Hepatocyte (in vitro differentiated cells): ENCODE data around the gene LPAR6. TPM values are rescaled to one million over a fixed set of nuclear protein-coding genes. Genes with fewer than 3 reads are reported as not detected.
"Not testable (repeated sequence)": the region's sequence is repeated elsewhere in the genome, so short reads cannot be mapped to it uniquely, and the experiment has no call there.

Experiments
- DNase-seq: peaks from one replicate; pipeline ENCODE4 v3.0.0-alpha.2; 2016; ENCODE audit warnings: low spot score
- H2AFZ ChIP-seq: fragments of 200-600 bp; sonication (generic); 2 replicates; pipeline ENCODE4 v1.6.0; 2016; ENCODE audit warnings: antibody characterized with exemption, mild to moderate bottlenecking
- H3K27ac ChIP-seq: fragments of 200-600 bp; sonication (generic); 2 replicates; pipeline ENCODE4 v1.5.1; 2016; ENCODE audit warnings: mild to moderate bottlenecking
- H3K27me3 ChIP-seq: fragments of 200-600 bp; sonication (generic); 2 replicates; pipeline ENCODE4 v1.6.1; 2016
- H3K36me3 ChIP-seq: fragments of 200-600 bp; sonication (generic); replicated peaks from 2 replicates; pipeline ENCODE4 v1.5.1; 2016; ENCODE audit warnings: low read depth; ENCODE audit not compliant: insufficient read depth
- H3K4me1 ChIP-seq: fragments of 200-600 bp; sonication (generic); 2 replicates; pipeline ENCODE4 v1.5.1; 2016; ENCODE audit warnings: mild to moderate bottlenecking, moderate library complexity; ENCODE audit not compliant: insufficient read depth
- H3K4me2 ChIP-seq: fragments of 200-600 bp; sonication (generic); 2 replicates; pipeline ENCODE4 v1.6.0; 2016
- H3K4me3 ChIP-seq: fragments of 200-600 bp; sonication (generic); 2 replicates; pipeline ENCODE4 v1.5.1; 2016; ENCODE audit warnings: mild to moderate bottlenecking
- H3K79me2 ChIP-seq: fragments of 200-600 bp; sonication (generic); 2 replicates; pipeline ENCODE4 v1.6.0; 2017; ENCODE audit warnings: mild to moderate bottlenecking
- H3K9me2 ChIP-seq: fragments of 200-600 bp; sonication (generic); replicated peaks from 2 replicates; pipeline ENCODE4 v1.6.0; 2017; ENCODE audit warnings: mild to moderate bottlenecking; ENCODE audit not compliant: insufficient read depth
- H3K9me3 ChIP-seq: fragments of 200-600 bp; sonication (generic); 2 replicates; pipeline ENCODE4 v1.5.1; 2016; ENCODE audit warnings: low read depth, mild to moderate bottlenecking
- H4K20me1 ChIP-seq: fragments of 200-600 bp; sonication (generic); 2 replicates; pipeline ENCODE4 v1.6.0; 2016; ENCODE audit warnings: mild to moderate bottlenecking; ENCODE audit not compliant: insufficient read depth, poor library complexity, severe bottlenecking
- CTCF ChIP-seq: fragments of 200-600 bp; sonication (generic); IDR thresholded peaks from 2 replicates; pipeline ENCODE4 v1.5.1; 2016; ENCODE audit warnings: antibody characterized with exemption, mild to moderate bottlenecking; ENCODE audit not compliant: poor library complexity
- EZH2 ChIP-seq: fragments of 200-600 bp; sonication (generic); IDR thresholded peaks from 2 replicates; pipeline ENCODE4 v1.6.1; 2016; ENCODE audit warnings: antibody characterized with exemption, mild to moderate bottlenecking, borderline replicate concordance
- EZH2phosphoT487 ChIP-seq: fragments of 200-600 bp; sonication (generic); IDR thresholded peaks from one replicate; pipeline ENCODE4 v1.6.1; 2018; ENCODE audit warnings: antibody characterized with exemption, mild to moderate bottlenecking, low read depth, moderate library complexity; ENCODE audit not compliant: unreplicated experiment, severe bottlenecking
- WGBS: methylation state at CpG from one replicate; pipeline ENCODE4 v1.1.6; 2016; ENCODE audit warnings: low lambda C conversion rate; ENCODE audit errors: missing lambda C conversion rate; 5-methylcytosine and 5-hydroxymethylcytosine counted together
- polyA plus RNA-seq: library from polyadenylated mRNA; unstranded; fragments of >200 nt; fragmentation: Nextera tagmentation; extraction: Ambion mirVana; gene quantifications from 2 replicates; pipeline ENCODE4 v1.2.1, GENCODE V29; 2016
- total RNA-seq: library from RNA; depleted of rRNA; stranded (reverse); fragments of >200 nt; gene quantifications from 2 replicates; pipeline ENCODE4 v1.2.3, GENCODE V29; 2014

The LPAR6 gene
- total and polyA plus RNA-seq, 2 experiments from 2014 or later, result 8.2 to 22.8 TPM

GRCh38 chr13:48429036-48429435 lies 16.1 kb upstream of the LPAR6 start:
- Histone ChIP-seq H3K4me3 (no peak overlapping the region), H3K9me3 (no peaks in the 10 kb centered on the region), H3K4me2 (no peak overlapping the region), H3K36me3 (no peaks in the 10 kb centered on the region), H3K79me2 (no peaks in the 10 kb centered on the region), H3K9me2 (no peaks in the 10 kb centered on the region), H3K27me3 (no peaks in the 10 kb centered on the region), H4K20me1 (no peaks in the 10 kb centered on the region), H3K27ac (no peak overlapping the region), H2AFZ (no peak overlapping the region), H3K4me1 (no peaks in the 10 kb centered on the region)
- 95% methylated on average over 3 of the region's 3 CpGs for WGBS
- no peak for DNase-seq
- TF ChIP-seq EZH2phosphoT487 (no peak), EZH2 (no peak), CTCF (no peak)

- not testable (repeated sequence) for H4K20me1 ChIP-seq, H3K9me3 ChIP-seq, H3K27ac ChIP-seq, H3K36me3 ChIP-seq, H3K27me3 ChIP-seq, DNase-seq, H3K79me2 ChIP-seq, H2AFZ ChIP-seq, H3K9me2 ChIP-seq, H3K4me1 ChIP-seq, H3K4me3 ChIP-seq, H3K4me2 ChIP-seq
- WGBS, result 88% methylated on average over 8 of the region's 9 CpGs
These were observed 13.9 kb upstream of the LPAR6 start for GRCh38 chr13:48426755-48427298.

- no peak overlapping the region for H2AFZ ChIP-seq
- H3K9me3 ChIP-seq, result no peaks in the 10 kb centered on the region
- H3K79me2 ChIP-seq, result no peaks in the 10 kb centered on the region
- H3K27ac ChIP-seq, result no peak overlapping the region
- TF ChIP-seq EZH2 (no peak), CTCF (no peak), EZH2phosphoT487 (no peak)
- H3K27me3 ChIP-seq, result no peaks in the 10 kb centered on the region
- no peaks in the 10 kb centered on the region for H3K9me2 ChIP-seq
- no peak overlapping the region for H3K4me3 ChIP-seq
- H3K36me3 ChIP-seq, result no peaks in the 10 kb centered on the region
- H3K4me2 ChIP-seq, result no peak overlapping the region
- H3K4me1 ChIP-seq, result no peaks in the 10 kb centered on the region
- no peak for DNase-seq
- no peaks in the 10 kb centered on the region for H4K20me1 ChIP-seq
These were observed 13.1 kb upstream of the LPAR6 start for GRCh38 chr13:48426052-48426451.

- H4K20me1 ChIP-seq, result no peaks in the 10 kb centered on the region
- 63% methylated on average over 3 of the region's 3 CpGs for WGBS
- H3K4me1 ChIP-seq, result no peaks in the 10 kb centered on the region
- no peaks in the 10 kb centered on the region for H3K9me2 ChIP-seq
- H3K4me2 ChIP-seq, result no peak overlapping the region
- no peaks in the 10 kb centered on the region for H3K79me2 ChIP-seq
- TF ChIP-seq CTCF (no peak), EZH2phosphoT487 (no peak), EZH2 (no peak)
- H3K27me3 ChIP-seq, result no peaks in the 10 kb centered on the region
- no peak for DNase-seq
- H2AFZ ChIP-seq, result no peak overlapping the region
- H3K27ac ChIP-seq, result no peak overlapping the region
- H3K4me3 ChIP-seq, result no peak overlapping the region
- H3K9me3 ChIP-seq, result no peaks in the 10 kb centered on the region
- H3K36me3 ChIP-seq, result no peaks in the 10 kb centered on the region
These were observed 11.3 kb upstream of the LPAR6 start for GRCh38 chr13:48424212-48424611.

GRCh38 chr13:48422003-48422402 lies 9.1 kb upstream of the LPAR6 start:
- H3K9me2 ChIP-seq, H4K20me1 ChIP-seq, H3K36me3 ChIP-seq, H3K4me2 ChIP-seq, H3K4me3 ChIP-seq, DNase-seq, H3K27me3 ChIP-seq, H2AFZ ChIP-seq, H3K4me1 ChIP-seq, H3K79me2 ChIP-seq, H3K27ac ChIP-seq, H3K9me3 ChIP-seq: not testable (repeated sequence)
- WGBS, result 97% methylated on average over 5 of the region's 5 CpGs
